ENCODE data around the gene MYNN. TPM values are rescaled to one million over a fixed set of nuclear protein-coding genes. Genes with fewer than 3 reads are reported as not detected.
A peak's percentile ranks its signal among the peaks of the same experiment; 100 is the strongest.

MYNN gene
- total and polyA plus RNA-seq, 9 of the 15 experiments (the other 6 are each of a cell fraction or from before 2014, with no cell fraction given), result 10.4 to 35.7 (median 21.3) TPM

DNA sequence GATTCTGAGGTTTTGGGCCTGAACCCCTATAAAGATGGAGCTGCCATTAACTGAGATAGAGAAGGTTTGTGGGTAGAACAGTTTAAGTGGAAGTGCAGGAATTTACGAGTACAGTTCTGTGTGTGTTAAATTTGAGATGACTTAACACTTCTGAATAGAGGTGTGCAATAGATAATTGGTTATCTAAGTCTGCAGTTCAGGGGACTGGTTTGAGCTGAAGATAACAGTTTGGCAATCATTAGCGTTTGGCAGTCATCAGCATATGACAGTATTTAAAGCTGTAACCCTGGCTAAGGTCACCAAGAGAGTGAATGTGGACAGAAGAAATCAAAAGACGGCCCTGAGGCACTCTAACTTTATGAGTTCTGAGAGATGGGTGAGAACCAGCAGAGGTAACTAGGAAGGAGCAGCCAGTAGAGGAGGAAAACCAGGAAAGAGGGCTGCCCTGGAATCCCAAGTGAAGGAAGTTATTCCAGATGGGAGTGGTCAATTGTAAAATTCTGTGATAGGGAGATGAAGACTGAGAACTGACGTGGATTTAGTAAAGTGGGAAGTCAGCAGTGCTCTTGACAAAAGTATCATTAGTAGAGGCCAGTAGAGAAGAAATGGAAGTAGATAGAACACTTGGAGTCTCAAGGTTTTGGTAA is 8.1 kb downstream of the MYNN start (continued):
- TF ChIP-seq HDAC6 (IDR thresholded peaks at IDR 0.05; ENCODE audit: low read depth, low read length) (no peak), TCF15 (CRISPR knock-in tag; IDR thresholded peaks at IDR 0.05) (no peak), ZNF121 (CRISPR knock-in tag; conservative IDR thresholded peaks at IDR 0.05) (no peak), FOXM1 (IDR thresholded peaks at IDR 0.05; ENCODE audit: low read depth) (peak; percentile 72), FOXM1 (CRISPR knock-in tag; IDR thresholded peaks at IDR 0.05; ENCODE audit: low read depth) (no peak), TAF7 (tag; IDR thresholded peaks at IDR 0.05) (no peak), ZNF830 (CRISPR knock-in tag; IDR thresholded peaks at IDR 0.05) (no peak), ARID1B (IDR thresholded peaks at IDR 0.05) (peak; percentile 94), NCOA6 (IDR thresholded peaks at IDR 0.05) (0 out of 2 replicates have a peak, but pooled peaks have one; percentile 15), STAT5B (CRISPR knock-in tag; IDR thresholded peaks at IDR 0.05) (no peak), POLR2G (IDR thresholded peaks at IDR 0.05; ENCODE audit: low read depth, low read length) (no peak), LARP7 (IDR thresholded peaks at IDR 0.05) (no peak), CCAR2 (IDR thresholded peaks at IDR 0.05; ENCODE audit: low read depth, low read length) (no peak), E2F1 (CRISPR knock-in tag; IDR thresholded peaks at IDR 0.05) (no peak), FOSL1 (tag; conservative IDR thresholded peaks at IDR 0.05) (peak; percentile 57), GTF2F1 (IDR thresholded peaks at IDR 0.05; ENCODE audit: low read depth, low read length) (no peak), SMARCC2 (IDR thresholded peaks at IDR 0.05; ENCODE audit: low read depth) (0 out of 2 replicates have a peak, but pooled peaks have one; percentile 48), ZNF146 (CRISPR knock-in tag; IDR thresholded peaks at IDR 0.05; ENCODE audit: unreplicated experiment) (no peak), GABPB2 (CRISPR knock-in tag; conservative IDR thresholded peaks at IDR 0.05) (no peak), LCOR (CRISPR knock-in tag; IDR thresholded peaks at IDR 0.05) (no peak; the same call in 1 of the 2 replicates), TAL1 (IDR thresholded peaks at IDR 0.05) (peak; percentile 91), NR4A1 (CRISPR knock-in tag; IDR thresholded peaks at IDR 0.05) (no peak), NR4A1 (tag; IDR thresholded peaks at IDR 0.05) (peak; percentile 66; the same call in 1 of the 2 replicates), NCOA2 (IDR thresholded peaks at IDR 0.05; ENCODE audit: partially characterized antibody in 2 of 2) (peak in 1 of 2 experiments; percentile 42), SNRNP70 (optimal IDR thresholded peaks at IDR 0.05; ENCODE audit: low read depth, low read length) (no peak)
- TF ChIP-seq, protein P1, sequence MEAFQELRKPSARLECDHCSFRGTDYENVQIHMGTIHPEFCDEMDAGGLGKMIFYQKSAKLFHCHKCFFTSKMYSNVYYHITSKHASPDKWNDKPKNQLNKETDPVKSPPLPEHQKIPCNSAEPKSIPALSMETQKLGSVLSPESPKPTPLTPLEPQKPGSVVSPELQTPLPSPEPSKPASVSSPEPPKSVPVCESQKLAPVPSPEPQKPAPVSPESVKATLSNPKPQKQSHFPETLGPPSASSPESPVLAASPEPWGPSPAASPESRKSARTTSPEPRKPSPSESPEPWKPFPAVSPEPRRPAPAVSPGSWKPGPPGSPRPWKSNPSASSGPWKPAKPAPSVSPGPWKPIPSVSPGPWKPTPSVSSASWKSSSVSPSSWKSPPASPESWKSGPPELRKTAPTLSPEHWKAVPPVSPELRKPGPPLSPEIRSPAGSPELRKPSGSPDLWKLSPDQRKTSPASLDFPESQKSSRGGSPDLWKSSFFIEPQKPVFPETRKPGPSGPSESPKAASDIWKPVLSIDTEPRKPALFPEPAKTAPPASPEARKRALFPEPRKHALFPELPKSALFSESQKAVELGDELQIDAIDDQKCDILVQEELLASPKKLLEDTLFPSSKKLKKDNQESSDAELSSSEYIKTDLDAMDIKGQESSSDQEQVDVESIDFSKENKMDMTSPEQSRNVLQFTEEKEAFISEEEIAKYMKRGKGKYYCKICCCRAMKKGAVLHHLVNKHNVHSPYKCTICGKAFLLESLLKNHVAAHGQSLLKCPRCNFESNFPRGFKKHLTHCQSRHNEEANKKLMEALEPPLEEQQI (IDR thresholded peaks at IDR 0.05), result peak; percentile 71; the same call in 1 of the 2 replicates
- TF ChIP-seq, protein P2, sequence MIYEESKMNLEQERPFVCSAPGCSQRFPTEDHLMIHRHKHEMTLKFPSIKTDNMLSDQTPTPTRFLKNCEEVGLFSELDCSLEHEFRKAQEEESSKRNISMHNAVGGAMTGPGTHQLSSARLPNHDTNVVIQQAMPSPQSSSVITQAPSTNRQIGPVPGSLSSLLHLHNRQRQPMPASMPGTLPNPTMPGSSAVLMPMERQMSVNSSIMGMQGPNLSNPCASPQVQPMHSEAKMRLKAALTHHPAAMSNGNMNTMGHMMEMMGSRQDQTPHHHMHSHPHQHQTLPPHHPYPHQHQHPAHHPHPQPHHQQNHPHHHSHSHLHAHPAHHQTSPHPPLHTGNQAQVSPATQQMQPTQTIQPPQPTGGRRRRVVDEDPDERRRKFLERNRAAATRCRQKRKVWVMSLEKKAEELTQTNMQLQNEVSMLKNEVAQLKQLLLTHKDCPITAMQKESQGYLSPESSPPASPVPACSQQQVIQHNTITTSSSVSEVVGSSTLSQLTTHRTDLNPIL (CRISPR knock-in tag; IDR thresholded peaks at IDR 0.05), result no peak

Measured in K562 (cell line).